ENCODE measurements around the gene TMEM184B. TPM values are rescaled to one million over a fixed set of nuclear protein-coding genes. Genes with fewer than 3 reads are reported as not detected.

TMEM184B gene
- total and polyA plus RNA-seq, 10 of the 15 experiments (the other 5 are each of a cell fraction or from before 2014, with no cell fraction given) = 0.56 to 22.4 (median 7.9) TPM

GRCh38 chr22:38271101-38271500 is 1.7 kb downstream of the TMEM184B start:
- RAD21 ChIA-PET (ENCODE audit: unreplicated experiment) = no interaction called here
- Histone ChIP-seq H3K27ac (ENCODE audit: control insufficient read depth, insufficient read depth) (no peak overlapping the region), H3K27me3 (replicated peaks in 1 of 2; ENCODE audit: control insufficient read depth in 2 of 2, insufficient read depth in 2 of 2, low read length in 1 of 2) (no peaks in the 10 kb centered on the region), H2AFZ (ENCODE audit: control insufficient read depth, low read depth, low read length) (no peak overlapping the region), H3K79me2 (ENCODE audit: control insufficient read depth, insufficient read depth, low read length) (peaks cover 13% of the 10 kb centered on the region), H4K20me1 (ENCODE audit: control insufficient read depth, insufficient read depth) (no peaks in the 10 kb centered on the region), H3K36me3 (ENCODE audit: control insufficient read depth in 2 of 2, insufficient read depth in 2 of 2, low read length in 1 of 2) (no peaks in the 10 kb centered on the region; a peak in 1 of 4 replicates), H3K4me2 (ENCODE audit: control insufficient read depth, insufficient read depth) (no peak overlapping the region), H3K4me1 (ENCODE audit: control insufficient read depth, insufficient read depth, low read length) (peaks cover 21% of the 10 kb centered on the region), H3K9ac (ENCODE audit: control insufficient read depth, insufficient read depth, low read length) (no peak overlapping the region), H3K9me3 (replicated peaks; ENCODE audit: control insufficient read depth, insufficient read depth, low read length) (no peaks in the 10 kb centered on the region), H3K4me3 (no peak overlapping the region)
- ATAC-seq (no peak), FAIRE-seq (no peak), DNase-seq (ENCODE audit: low read depth, low spot score) (no peak)
- CTCF ChIA-PET = interaction anchor here (4.2 kb wide), 1 partner anchor 10 kb away, joined by 26 read pairs; no protein-coding TSS in a partner anchor
- intact Hi-C loops (cut with micrococcal nuclease; ENCODE audit: unreplicated experiment) = no loop called here
- SMC1A ChIA-PET (ENCODE audit: uncharacterized antibody, unreplicated experiment) = interaction anchor here (0.7 to 1.6 kb wide), 4 partner anchors 10 to 41 kb away, joined by 3 to 4 read pairs (median 4); no protein-coding TSS in a partner anchor
- BruUV-seq (replicated peaks) = TSS peak; percentile 65
- 76% methylated on average over 7 of the region's 7 CpGs for WGBS (ENCODE audit: insufficient coverage, insufficient replicate concordance, low lambda C conversion rate, missing lambda C conversion rate)
- POLR2A ChIA-PET = interaction anchor here (1.1 kb wide), 1 partner anchor 10 kb away, joined by 3 read pairs; no protein-coding TSS in a partner anchor
- in situ Hi-C loops (cut with MboI) = no loop called here
- TF ChIP-seq RCOR1 (conservative IDR thresholded peaks at IDR 0.05; ENCODE audit: low read depth, low read length) (no peak), ASH2L (IDR thresholded peaks at IDR 0.05; ENCODE audit: borderline replicate concordance, low read depth) (no peak), SMC3 (IDR thresholded peaks at IDR 0.05; ENCODE audit: borderline replicate concordance, low read length) (no peak), E4F1 (IDR thresholded peaks at IDR 0.05; ENCODE audit: borderline replicate concordance, partially characterized antibody) (no peak), NFYA (IDR thresholded peaks at IDR 0.05; ENCODE audit: borderline replicate concordance, low read depth, low read length) (no peak), CREB1 (IDR thresholded peaks at IDR 0.05; ENCODE audit: low read depth) (no peak), ZNF687 (IDR thresholded peaks at IDR 0.05) (no peak), YY1 (IDR thresholded peaks at IDR 0.05; ENCODE audit: low read depth, low read length) (no peak), MTA3 (IDR thresholded peaks at IDR 0.05; ENCODE audit: borderline replicate concordance, low read length) (no peak), FOXK2 (IDR thresholded peaks at IDR 0.05) (no peak), PRDM15 (CRISPR knock-in tag; IDR thresholded peaks at IDR 0.05) (no peak), POLR2AphosphoS5 (IDR thresholded peaks at IDR 0.05; ENCODE audit: low read length) (no peak), STAT3 (IDR thresholded peaks at IDR 0.05; ENCODE audit: low read depth, low read length) (no peak), WRNIP1 (IDR thresholded peaks at IDR 0.05; ENCODE audit: borderline replicate concordance, low read depth, low read length) (no peak)

Data from GM12878 (cell line).